HepG2 (cell line): ENCODE data around the gene TRIM15. TPM values are rescaled to one million over a fixed set of nuclear protein-coding genes. Genes with fewer than 3 reads are reported as not detected.

Experiments used
- ETV5 ChIP-seq: IDR thresholded peaks from 2 replicates; pipeline ENCODE4 v1.6.1; 2018; ENCODE audit warnings: missing biosample characterization, missing genetic modification reagents, inconsistent platforms, borderline replicate concordance
- HNRNPL ChIP-seq: fragments of 200-400 bp; formaldehyde crosslinking; IDR thresholded peaks from 2 replicates; pipeline ENCODE4 v1.6.1; 2017; ENCODE audit warnings: mild to moderate bottlenecking, low read depth, low read length
- MEIS1 ChIP-seq: sonication (generic); formaldehyde crosslinking; IDR thresholded peaks from 2 replicates; pipeline ENCODE4 v1.9.0; 2021; ENCODE audit warnings: mild to moderate bottlenecking, missing genetic modification reagents, moderate library complexity, borderline replicate concordance
- NFYC ChIP-seq: IDR thresholded peaks from 2 replicates; pipeline ENCODE4 v1.6.1; 2016; ENCODE audit warnings: missing genetic modification reagents, missing compliant biosample characterization
- NR2C2 ChIP-seq: sonication (generic); formaldehyde crosslinking; IDR thresholded peaks from 2 replicates; pipeline ENCODE4 v1.4.0; 2020; ENCODE audit warnings: missing genetic modification reagents, mild to moderate bottlenecking, moderate library complexity, borderline replicate concordance
- POLR2AphosphoS2 ChIP-seq: IDR thresholded peaks from 2 replicates; pipeline ENCODE4 v1.6.1; 2011; ENCODE audit warnings: low read depth, low read length, improper control_type of control experiment
- REL ChIP-seq: sonication (generic); formaldehyde crosslinking; conservative IDR thresholded peaks from 2 replicates; pipeline ENCODE4 v1.8.0; 2022; ENCODE audit warnings: mild to moderate bottlenecking, missing genetic modification reagents, moderate library complexity
- RFXAP ChIP-seq: sonication (generic); formaldehyde crosslinking; IDR thresholded peaks from 2 replicates; pipeline ENCODE4 v1.4.0; 2020; ENCODE audit warnings: missing genetic modification reagents, borderline replicate concordance
- SRSF4 ChIP-seq: fragments of 200-400 bp; formaldehyde crosslinking; IDR thresholded peaks from one replicate; pipeline ENCODE4 v1.6.1; 2018; ENCODE audit warnings: mild to moderate bottlenecking, low read depth, low read length, moderate library complexity; ENCODE audit not compliant: poor library complexity, severe bottlenecking
- STAT5B ChIP-seq: sonication (generic); formaldehyde crosslinking; IDR thresholded peaks from 2 replicates; pipeline ENCODE4 v1.4.0; 2020; ENCODE audit warnings: missing genetic modification reagents
- STAT6 ChIP-seq: sonication (generic); formaldehyde crosslinking; IDR thresholded peaks from 2 replicates; pipeline ENCODE4 v1.4.0; 2020; ENCODE audit warnings: missing genetic modification reagents, mild to moderate bottlenecking, borderline replicate concordance
- ZBTB3 ChIP-seq: sonication (generic); formaldehyde crosslinking; IDR thresholded peaks from 2 replicates; pipeline ENCODE4 v1.4.0; 2020; ENCODE audit warnings: low read depth, mild to moderate bottlenecking, moderate library complexity, missing genetic modification reagents, borderline replicate concordance
- ZFY ChIP-seq: sonication (generic); formaldehyde crosslinking; IDR thresholded peaks from 2 replicates; pipeline ENCODE4 v1.4.0; 2020; ENCODE audit warnings: missing genetic modification reagents
- ZNF205 ChIP-seq: IDR thresholded peaks from 2 replicates; pipeline ENCODE4 v1.6.1; 2018; ENCODE audit warnings: missing biosample characterization, missing genetic modification reagents
- ZNF234 ChIP-seq: sonication (generic); formaldehyde crosslinking; conservative IDR thresholded peaks from 2 replicates; pipeline ENCODE4 v1.5.1; 2020; ENCODE audit warnings: mild to moderate bottlenecking, missing genetic modification reagents
- ZNF703 ChIP-seq: sonication (generic); formaldehyde crosslinking; IDR thresholded peaks from 2 replicates; pipeline ENCODE4 v1.5.1; 2020; ENCODE audit warnings: missing genetic modification reagents, mild to moderate bottlenecking, moderate library complexity, borderline replicate concordance
- ZNF740 ChIP-seq: sonication (generic); formaldehyde crosslinking; IDR thresholded peaks from 2 replicates; pipeline ENCODE4 v1.4.0; 2020; ENCODE audit warnings: missing genetic modification reagents
- ZNF75D ChIP-seq: sonication (generic); formaldehyde crosslinking; IDR thresholded peaks from 2 replicates; pipeline ENCODE4 v1.8.1; 2023; ENCODE audit warnings: missing genetic modification reagents, mild to moderate bottlenecking, borderline replicate concordance
- polyA plus RNA-seq, 8 experiments: library from polyadenylated mRNA; depleted of rRNA in 3 of 8; stranded (reverse) in 7 of 8; unstranded in 1 of 8; fragments of >200 nt; fragmentation: Illumina TruSeq in 4 of 8; extraction: Trizol in 4 of 8; gene quantifications; 2 replicates each; pipeline versions ENCODE4 v1.2.1 to v1.2.3, GENCODE V29; 2011 to 2016; ENCODE audit warnings: low read depth in 4 of 8, missing spikeins in 1 of 8, mixed read lengths in 1 of 8; ENCODE audit not compliant: insufficient read depth in 1 of 8
- total RNA-seq, 5 experiments: library from RNA; depleted of rRNA; stranded (reverse); fragments of >200 nt; fragmentation: Illumina TruSeq; extraction: Trizol; gene quantifications; 2 replicates each; pipeline ENCODE4 v1.2.3, GENCODE V29; 2016; ENCODE audit warnings: low read depth in 1 of 5
- TF ChIP-seq, protein P1 (sequence below): sonication (generic); formaldehyde crosslinking; IDR thresholded peaks from 2 replicates; pipeline ENCODE4 v1.4.0; 2020; ENCODE audit warnings: missing genetic modification reagents, borderline replicate concordance
- TF ChIP-seq, protein P2 (sequence below): sonication (generic); formaldehyde crosslinking; IDR thresholded peaks from 2 replicates; pipeline ENCODE4 v1.8.0; 2022; ENCODE audit warnings: missing genetic modification reagents, mild to moderate bottlenecking, borderline replicate concordance
- TF ChIP-seq, protein P3 (sequence below): sonication (generic); formaldehyde crosslinking; IDR thresholded peaks from 2 replicates; pipeline ENCODE4 v1.4.0; 2020; ENCODE audit warnings: missing genetic modification reagents

Gene TRIM15
- total and polyA plus RNA-seq, 2 of the 13 experiments (the other 11 are each of a cell fraction or from before 2014, with no cell fraction given), result 35.1 to 38.2 TPM

- TF ChIP-seq ZNF740 (CRISPR knock-in tag) (no peak), ETV5 (CRISPR knock-in tag) (peak; percentile 95), RFXAP (CRISPR knock-in tag) (0 out of 2 replicates have a peak, but pooled peaks have one; percentile 48), STAT5B (no peak), ZNF75D (no peak; the same call in 1 of the 2 replicates), ZFY (peak; percentile 43; the same call in 1 of the 2 replicates), SRSF4 (no peak), STAT6 (CRISPR knock-in tag) (peak; percentile 86), MEIS1 (CRISPR knock-in tag) (peak; percentile 86), NFYC (peak; percentile 7; the same call in 1 of the 2 replicates), REL (CRISPR knock-in tag) (peak; percentile 64; the same call in 1 of the 2 replicates), POLR2AphosphoS2 (no peak), ZNF234 (CRISPR knock-in tag) (no peak), ZBTB3 (CRISPR knock-in tag) (peak; percentile 54; the same call in 1 of the 2 replicates), ZNF703 (CRISPR knock-in tag) (peak; percentile 51; the same call in 1 of the 2 replicates), NR2C2 (CRISPR knock-in tag) (peak; percentile 55; the same call in 1 of the 2 replicates), HNRNPL (peak; percentile 92), ZNF205 (CRISPR knock-in tag) (no peak)
- TF ChIP-seq, protein P1, sequence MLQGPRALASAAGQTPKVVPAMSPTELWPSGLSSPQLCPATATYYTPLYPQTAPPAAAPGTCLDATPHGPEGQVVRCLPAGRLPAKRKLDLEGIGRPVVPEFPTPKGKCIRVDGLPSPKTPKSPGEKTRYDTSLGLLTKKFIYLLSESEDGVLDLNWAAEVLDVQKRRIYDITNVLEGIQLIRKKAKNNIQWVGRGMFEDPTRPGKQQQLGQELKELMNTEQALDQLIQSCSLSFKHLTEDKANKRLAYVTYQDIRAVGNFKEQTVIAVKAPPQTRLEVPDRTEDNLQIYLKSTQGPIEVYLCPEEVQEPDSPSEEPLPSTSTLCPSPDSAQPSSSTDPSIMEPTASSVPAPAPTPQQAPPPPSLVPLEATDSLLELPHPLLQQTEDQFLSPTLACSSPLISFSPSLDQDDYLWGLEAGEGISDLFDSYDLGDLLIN, result no peak
- TF ChIP-seq, protein P2, sequence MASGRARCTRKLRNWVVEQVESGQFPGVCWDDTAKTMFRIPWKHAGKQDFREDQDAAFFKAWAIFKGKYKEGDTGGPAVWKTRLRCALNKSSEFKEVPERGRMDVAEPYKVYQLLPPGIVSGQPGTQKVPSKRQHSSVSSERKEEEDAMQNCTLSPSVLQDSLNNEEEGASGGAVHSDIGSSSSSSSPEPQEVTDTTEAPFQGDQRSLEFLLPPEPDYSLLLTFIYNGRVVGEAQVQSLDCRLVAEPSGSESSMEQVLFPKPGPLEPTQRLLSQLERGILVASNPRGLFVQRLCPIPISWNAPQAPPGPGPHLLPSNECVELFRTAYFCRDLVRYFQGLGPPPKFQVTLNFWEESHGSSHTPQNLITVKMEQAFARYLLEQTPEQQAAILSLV (CRISPR knock-in tag), result peak; percentile 70; the same call in 1 of the 2 replicates
- TF ChIP-seq, protein P3, sequence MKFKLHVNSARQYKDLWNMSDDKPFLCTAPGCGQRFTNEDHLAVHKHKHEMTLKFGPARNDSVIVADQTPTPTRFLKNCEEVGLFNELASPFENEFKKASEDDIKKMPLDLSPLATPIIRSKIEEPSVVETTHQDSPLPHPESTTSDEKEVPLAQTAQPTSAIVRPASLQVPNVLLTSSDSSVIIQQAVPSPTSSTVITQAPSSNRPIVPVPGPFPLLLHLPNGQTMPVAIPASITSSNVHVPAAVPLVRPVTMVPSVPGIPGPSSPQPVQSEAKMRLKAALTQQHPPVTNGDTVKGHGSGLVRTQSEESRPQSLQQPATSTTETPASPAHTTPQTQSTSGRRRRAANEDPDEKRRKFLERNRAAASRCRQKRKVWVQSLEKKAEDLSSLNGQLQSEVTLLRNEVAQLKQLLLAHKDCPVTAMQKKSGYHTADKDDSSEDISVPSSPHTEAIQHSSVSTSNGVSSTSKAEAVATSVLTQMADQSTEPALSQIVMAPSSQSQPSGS (CRISPR knock-in tag), result peak; percentile 38; the same call in 1 of the 2 replicates
These were observed at the start of gene TRIM15 (continued) for GRCh38 chr6:30163090-30163917.
